HG03432 (cell line): Measurements from ENCODE around the gene SRMS.
"Not testable (repeated sequence)": the region's sequence is repeated elsewhere in the genome, so short reads cannot be mapped to it uniquely, and the experiment has no call there.

Source experiments
- ATAC-seq: cut with Tn5 transposase; IDR thresholded peaks from one replicate; pipeline ENCODE4 v1.9.1; 2021; ENCODE audit warnings: mild to moderate bottlenecking, moderate library complexity; ENCODE audit not compliant: unreplicated experiment

Gene SRMS

DNA sequence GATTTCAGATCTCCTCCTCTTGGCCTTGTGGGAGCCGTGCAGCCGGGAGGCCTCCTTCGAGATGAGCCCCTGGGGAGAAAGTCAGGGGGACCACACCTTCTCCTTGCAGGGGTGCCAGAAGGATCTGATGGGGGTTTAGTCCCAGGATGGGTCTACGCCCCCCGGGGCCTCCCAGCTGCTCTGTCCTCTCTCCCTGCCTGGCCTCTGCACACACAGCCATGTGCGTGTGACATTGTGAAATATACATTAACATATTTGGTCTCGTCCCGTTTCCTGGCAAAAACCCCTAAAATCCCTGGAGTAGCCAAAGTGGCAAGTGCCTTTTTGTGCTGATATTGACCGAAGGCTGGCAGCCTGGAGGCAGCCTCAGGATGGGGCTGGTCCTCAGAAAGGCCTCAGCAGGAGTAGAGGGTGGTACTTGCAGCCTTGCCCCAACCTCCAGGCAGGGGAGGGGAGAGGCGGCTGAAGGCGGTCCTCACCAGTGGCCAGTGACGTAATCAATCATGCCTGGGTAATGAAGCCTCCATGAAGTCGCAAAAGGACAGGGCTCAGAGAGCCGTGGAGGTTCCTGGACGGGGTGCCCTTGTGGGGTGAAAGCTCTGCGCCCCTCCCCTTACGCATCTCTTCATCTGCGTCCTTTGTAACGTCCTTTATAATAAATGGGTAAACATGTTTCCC is 31.6 kb upstream of the SRMS start:
- ATAC-seq = no peak

- no peak for ATAC-seq
Observed at GRCh38 chr20:63578224-63579016, 30.9 kb upstream of the SRMS start.

GRCh38 chr20:63577317-63577894 is 29.9 kb upstream of the SRMS start:
- no peak for ATAC-seq

DNA sequence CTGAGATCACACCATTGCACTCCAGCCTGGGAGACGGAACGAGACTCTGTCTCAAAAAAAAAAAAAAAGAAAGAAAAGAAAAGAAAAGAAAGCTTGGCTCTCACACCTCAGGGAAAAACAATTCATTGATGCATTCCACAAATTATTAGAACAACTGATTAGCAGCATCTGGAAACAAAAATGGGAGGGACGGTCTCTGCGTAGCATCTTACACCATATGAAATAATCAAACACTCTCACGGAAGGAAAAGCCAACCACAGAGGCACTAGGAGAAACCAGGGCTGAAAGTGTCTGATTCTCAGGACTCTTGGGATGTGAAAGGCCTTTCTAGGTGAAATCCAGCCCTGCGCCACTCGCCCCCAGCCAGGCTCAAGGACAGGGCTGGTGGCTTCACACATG is 28.8 kb upstream of the SRMS start:
- no peak for ATAC-seq

- ATAC-seq = no peak
Observed at GRCh38 chr20:63574829-63575743, 27.5 kb upstream of the SRMS start.

DNA sequence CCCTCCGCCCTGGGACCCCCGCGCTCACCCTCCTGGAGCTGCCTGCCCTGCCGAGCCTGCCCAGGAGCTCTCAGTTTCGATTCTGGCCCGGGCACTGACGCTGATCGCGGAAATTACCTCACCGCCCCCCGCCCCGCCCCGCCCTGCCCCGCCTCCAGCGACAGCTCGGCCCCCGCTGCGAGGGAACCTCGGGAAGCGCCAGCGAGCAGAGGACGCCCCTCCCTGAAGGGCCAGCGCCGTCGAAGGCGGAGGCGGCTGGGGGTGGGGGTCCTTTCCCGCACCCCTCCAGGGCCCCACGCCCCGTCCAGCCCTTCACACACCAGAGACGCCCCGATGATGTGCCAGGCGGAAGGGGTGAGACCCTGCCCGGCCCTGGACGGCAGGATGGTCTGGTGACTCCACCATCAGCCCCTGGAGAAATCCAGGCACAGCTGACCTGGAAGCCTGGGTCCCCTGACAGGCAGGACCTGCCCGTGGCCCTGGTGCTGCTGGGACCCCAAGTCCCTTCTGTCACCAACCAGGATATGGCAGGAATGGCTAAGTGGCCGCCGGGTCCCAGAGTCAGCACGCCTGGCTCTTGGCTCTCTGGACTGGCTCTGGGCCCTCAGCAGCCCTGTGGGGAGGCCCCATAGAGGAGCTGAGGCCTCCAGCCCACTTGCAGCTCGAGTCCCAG is 26.7 kb upstream of the SRMS start, which contains the start of gene HELZ2:
TSS of gene HELZ2 (minus strand) at position 84 of the 673 bp plus-strand sequence. CDS start 1,854 bp downstream, outside the sequence.
- ATAC-seq = peak; percentile 67

DNA sequence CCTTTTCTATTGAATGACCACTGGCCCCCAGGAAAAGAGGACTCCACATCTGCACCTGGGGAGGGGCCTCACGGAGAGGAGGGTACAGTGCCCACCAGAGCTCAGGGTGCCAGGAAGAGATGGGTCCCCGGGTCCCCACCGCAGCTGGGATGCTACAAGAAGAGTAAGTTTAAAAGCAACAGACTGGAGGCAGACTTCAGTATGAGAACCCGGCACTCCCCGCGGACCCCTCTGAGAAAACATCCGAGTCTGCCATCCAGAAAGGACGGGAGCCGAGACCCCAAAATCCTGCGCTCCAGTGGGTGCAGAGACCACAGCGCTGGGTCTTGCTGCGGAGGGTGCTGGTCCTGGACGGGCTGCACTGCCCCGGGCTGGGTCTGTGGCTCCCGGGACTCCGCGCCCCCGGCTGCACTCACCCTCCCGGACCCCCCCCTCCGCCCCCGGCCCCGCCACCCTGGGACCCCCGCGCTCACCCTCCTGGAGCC is 26.1 kb upstream of the SRMS start:
- ATAC-seq = peak; percentile 8

- no peak for ATAC-seq
Observed at GRCh38 chr20:63572788-63573646, 25.5 kb upstream of the SRMS start.

DNA sequence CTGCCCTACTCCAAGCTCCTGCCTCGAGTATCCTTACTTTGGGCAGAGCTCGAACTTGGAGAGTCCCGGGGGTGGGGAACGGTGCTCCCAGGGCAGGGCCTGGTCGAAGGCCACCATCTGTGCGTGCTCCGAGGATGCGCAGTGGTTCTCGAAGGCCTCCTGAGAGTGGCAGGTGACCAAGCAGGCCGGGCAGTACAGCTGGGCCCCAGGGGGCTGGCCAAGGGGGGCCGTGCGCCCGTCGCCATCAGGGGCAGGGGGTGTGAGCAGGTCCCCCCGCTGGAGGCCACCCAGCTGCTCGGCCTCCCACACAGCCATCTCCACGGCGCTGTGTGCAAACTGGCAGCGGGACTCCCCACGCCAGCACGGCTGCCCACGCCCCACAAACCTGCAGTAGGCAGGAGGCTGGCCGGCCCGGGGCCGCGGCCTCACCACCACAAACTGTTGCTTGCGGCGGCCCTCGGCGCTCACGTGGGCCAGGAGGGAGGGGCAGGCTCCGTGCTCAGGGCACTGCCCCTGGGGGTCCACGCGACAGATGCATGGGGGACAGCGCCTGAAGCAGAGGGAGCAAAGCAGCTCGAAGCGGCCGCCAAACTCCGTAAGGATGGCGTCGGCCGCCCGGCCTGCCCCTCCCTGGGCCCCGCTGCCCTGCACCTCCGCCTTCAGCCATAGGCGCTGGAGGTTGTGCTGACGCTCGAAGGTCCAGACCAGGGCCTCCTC is 24.7 kb upstream of the SRMS start:
- no peak for ATAC-seq

- ATAC-seq = not testable (repeated sequence)
Observed at GRCh38 chr20:63571087-63571478, 23.5 kb upstream of the SRMS start.

DNA sequence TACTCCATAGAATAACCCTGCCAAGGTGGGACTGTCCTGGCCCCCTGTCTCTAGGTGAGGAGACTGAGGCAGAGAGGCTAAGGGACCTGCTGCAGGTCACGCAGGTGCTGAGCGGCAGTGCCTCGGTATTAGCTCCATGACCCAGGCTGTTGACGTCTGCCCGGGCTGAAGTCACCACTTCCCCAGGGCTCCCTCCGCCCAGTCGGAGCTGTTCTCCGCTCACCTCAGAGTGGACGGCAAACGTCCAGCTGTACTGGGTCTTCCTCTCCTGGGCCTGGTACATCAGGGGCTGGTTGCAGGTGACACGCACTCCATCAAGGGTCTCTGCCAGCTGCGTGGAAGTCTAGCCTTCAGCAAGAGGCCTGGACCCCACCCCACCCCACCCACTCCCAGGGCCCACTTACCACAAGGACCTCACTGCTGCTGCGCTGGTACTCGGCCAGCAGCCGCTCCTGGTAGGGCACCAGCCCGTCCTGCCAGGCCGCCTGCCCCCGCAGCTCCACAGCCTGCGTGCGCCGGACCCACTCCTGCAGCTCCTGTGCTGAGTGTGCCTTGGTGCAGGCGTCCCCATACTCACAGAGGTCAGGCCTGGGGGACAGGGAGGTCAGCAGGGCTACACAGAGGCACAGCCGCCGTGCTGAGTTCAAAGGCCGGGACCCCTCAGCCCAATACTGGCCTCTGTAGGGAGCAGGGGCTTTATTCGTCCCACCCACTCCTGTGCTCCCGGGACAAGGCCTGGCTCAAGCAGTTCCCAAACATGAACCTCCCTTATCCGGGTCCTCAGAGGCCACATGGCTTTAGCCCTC is 22.9 kb upstream of the SRMS start:
- no peak for ATAC-seq

DNA sequence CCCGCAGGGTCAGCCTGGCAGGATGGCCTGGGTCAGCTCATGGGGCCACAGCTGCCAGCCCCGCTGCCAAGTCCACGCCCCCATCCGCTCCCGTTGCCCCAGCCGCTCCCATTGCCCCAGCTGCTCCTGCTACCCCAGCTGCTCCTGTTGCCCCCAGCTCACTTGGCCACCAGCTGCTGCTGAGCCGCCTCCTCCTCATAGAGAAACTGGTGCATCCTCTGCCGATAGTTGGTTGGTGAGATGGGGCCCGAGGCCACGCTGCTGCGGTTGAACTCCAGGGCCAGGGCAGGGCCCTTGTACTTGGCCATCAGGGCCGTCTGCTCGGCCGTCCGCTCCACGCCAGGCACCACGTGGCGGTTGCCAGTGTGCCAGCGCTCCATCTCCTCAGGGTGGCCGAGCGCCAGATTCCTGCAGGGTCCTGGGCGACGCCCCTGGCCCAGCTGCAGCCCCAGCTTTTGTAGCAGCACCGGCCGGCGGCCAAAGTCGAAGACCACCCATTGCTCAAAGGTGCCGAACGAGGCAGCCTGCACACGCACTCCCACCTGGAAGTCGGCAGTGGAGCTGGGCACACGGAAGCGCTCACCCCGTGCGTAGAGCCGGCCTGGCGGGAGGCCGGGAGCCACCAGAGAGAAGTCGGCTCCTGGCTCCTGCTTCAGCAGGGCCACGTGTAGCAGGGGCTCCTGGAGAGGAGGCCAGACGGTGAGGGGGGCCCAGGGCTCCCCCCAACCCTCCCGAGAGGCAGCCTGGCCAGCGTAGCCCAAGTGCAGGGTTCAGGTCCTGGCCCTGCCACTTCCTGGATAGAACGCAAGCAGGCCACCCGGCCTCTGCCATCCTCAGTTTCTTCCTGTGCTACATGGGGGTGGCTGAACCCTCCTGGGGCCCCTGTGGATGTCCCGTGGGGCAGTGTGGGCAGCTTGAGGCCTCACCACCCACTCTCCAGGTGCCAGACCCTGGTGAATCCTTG is 21.7 kb upstream of the SRMS start:
- ATAC-seq = no peak

DNA sequence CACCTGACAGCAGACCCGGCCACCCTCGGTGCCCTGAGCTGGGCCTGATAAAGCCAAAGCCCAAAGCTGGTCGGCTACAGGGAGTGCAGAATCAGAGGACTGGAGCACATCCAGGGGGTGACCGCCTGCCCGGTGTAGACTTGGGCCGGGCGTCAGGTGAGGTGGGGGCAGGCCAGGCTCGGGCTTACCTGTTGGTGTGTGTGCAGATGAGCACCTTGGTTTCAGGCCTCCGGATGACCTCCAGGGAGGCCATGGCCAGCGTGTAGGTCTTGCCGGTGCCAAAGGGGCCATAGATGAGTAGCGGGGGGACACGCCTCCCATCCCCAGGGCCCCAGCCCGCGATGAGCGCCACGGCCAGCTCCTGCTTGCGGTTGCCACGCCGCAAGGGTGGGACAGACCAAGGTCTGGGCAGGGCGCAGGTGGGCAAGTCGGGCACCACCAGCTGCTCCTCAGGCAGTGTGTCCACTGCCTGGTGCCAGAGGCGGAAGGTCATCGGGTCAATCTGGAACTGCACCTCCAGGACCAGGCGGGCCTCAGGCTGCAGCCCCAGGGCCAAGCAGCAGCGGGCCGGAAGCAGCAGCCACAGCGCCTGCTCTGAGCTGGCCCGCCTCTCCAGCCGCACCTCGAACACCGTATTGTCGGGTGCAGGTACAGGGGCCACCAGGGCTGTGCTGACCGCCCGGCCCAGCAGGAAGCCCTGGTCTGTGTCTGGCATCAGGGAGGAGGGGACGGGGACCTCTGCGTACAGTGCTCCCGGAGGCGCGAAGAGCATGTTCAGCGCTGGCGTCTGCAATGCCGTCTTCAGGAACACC is 20.8 kb upstream of the SRMS start:
- ATAC-seq = no peak

GRCh38 chr20:63567386-63568169 is 20.0 kb upstream of the SRMS start:
- peak; percentile 74 for ATAC-seq

- no peak for ATAC-seq
Observed at GRCh38 chr20:63567136-63567385, 19.5 kb upstream of the SRMS start.
